WTC11 (cell line): Measurements from ENCODE around the gene OMD.

ENCODE experiments used
- ATF3 ChIP-seq: sonication (generic); formaldehyde crosslinking; conservative IDR thresholded peaks from 2 replicates; pipeline ENCODE4 v1.8.1; 2022; ENCODE audit warnings: mild to moderate bottlenecking, missing genetic modification reagents
- CTCF ChIP-seq: fragments of 200-600 bp; IDR thresholded peaks from 2 replicates; pipeline ENCODE4 v1.8.0; 2022; ENCODE audit warnings: antibody characterized with exemption
- FOXK1 ChIP-seq: sonication (generic); formaldehyde crosslinking; IDR thresholded peaks from 2 replicates; pipeline ENCODE4 v1.8.0; 2022; ENCODE audit warnings: mild to moderate bottlenecking, moderate library complexity, missing genetic modification reagents
- FOXP1 ChIP-seq: sonication (generic); formaldehyde crosslinking; IDR thresholded peaks from 2 replicates; pipeline ENCODE4 v1.8.0; 2022; ENCODE audit warnings: missing genetic modification reagents, mild to moderate bottlenecking, moderate library complexity, borderline replicate concordance
- JUN ChIP-seq: sonication (generic); formaldehyde crosslinking; IDR thresholded peaks from 2 replicates; pipeline ENCODE4 v1.8.0; 2023; ENCODE audit warnings: mild to moderate bottlenecking, missing genetic modification reagents
- NFATC4 ChIP-seq: fragments of 250-450 bp; sonication (Bioruptor Pico); IDR thresholded peaks from 2 replicates; pipeline ENCODE4 v1.9.0; 2021; ENCODE audit warnings: mild to moderate bottlenecking
- NFYB ChIP-seq: sonication (generic); formaldehyde crosslinking; conservative IDR thresholded peaks from 2 replicates; pipeline ENCODE4 v1.8.0; 2022; ENCODE audit warnings: low read depth, missing genetic modification reagents
- SP1 ChIP-seq: sonication (generic); formaldehyde crosslinking; conservative IDR thresholded peaks from 2 replicates; pipeline ENCODE4 v1.8.1; 2022; ENCODE audit warnings: missing genetic modification reagents
- USF2 ChIP-seq: sonication (generic); formaldehyde crosslinking; IDR thresholded peaks from 2 replicates; pipeline ENCODE4 v1.8.1; 2023; ENCODE audit warnings: mild to moderate bottlenecking, missing genetic modification reagents, moderate library complexity
- ZNF317 ChIP-seq: sonication (generic); formaldehyde crosslinking; IDR thresholded peaks from 2 replicates; pipeline ENCODE4 v1.8.1; 2023; ENCODE audit warnings: low read depth, mild to moderate bottlenecking, moderate library complexity, missing genetic modification reagents, borderline replicate concordance

- no peak for TF ChIP-seq JUN (CRISPR knock-in tag)
- no peak for TF ChIP-seq CTCF
- TF ChIP-seq FOXK1 (CRISPR knock-in tag) = no peak
- TF ChIP-seq ZNF317 (CRISPR knock-in tag) = no peak
- no peak for TF ChIP-seq FOXP1 (CRISPR knock-in tag)
- no peak for TF ChIP-seq ATF3 (CRISPR knock-in tag)
- no peak for TF ChIP-seq NFYB (CRISPR knock-in tag)
- TF ChIP-seq USF2 = no peak
- TF ChIP-seq SP1 = no peak
- TF ChIP-seq NFATC4 (CRISPR knock-in tag) = no peak
These were observed 39.1 kb upstream of the OMD start for GRCh38 chr9:92463387-92463786.
